ENCODE data around the gene F5.

Gene F5

GRCh38 chr1:169586067-169586394 is 250 bp downstream of the F5 start:
- no peak for DNase-seq

- no peak for DNase-seq
Observed at GRCh38 chr1:169585181-169585580, 1.1 kb downstream of the F5 start.

GRCh38 chr1:169584483-169585144 is 1.7 kb downstream of the F5 start:
- no peak for DNase-seq

DNA sequence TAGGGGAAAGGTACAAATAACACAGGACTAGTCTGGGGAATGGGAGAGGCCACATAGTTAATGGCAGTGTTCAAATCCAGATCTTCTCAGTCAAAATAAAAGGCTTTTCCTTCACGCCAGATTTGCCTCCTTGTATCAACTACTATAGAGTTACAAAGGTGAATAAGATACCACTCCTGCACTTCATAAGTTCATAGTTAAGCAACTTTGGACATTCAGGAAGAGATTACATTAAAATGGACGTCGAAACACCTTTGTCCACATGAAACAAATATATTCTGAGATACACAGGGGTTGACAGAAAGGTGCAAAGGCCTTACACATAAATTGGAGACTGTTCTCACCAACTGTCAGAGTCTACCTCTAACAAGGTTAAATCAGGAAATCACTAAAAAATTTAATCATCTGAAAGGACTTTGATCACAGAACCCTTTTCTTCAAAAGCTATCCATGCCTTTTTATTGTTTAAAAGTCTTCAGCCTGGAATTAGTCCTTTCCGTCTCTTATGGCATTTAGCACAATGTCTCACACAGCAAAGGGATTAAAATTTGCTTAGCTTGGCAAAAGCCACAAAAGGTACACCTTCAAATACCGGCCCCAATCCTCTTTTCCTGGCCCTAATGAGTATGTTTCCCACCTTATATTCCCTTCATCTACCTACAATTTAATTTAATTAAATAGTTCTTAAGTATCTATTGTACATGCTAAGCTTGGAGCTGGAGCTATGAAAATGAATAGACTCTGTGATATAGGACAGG is 8.1 kb downstream of the F5 start:
- DNase-seq: no peak

GRCh38 chr1:169576935-169577331 is 9.3 kb downstream of the F5 start:
- DNase-seq: no peak

DNA sequence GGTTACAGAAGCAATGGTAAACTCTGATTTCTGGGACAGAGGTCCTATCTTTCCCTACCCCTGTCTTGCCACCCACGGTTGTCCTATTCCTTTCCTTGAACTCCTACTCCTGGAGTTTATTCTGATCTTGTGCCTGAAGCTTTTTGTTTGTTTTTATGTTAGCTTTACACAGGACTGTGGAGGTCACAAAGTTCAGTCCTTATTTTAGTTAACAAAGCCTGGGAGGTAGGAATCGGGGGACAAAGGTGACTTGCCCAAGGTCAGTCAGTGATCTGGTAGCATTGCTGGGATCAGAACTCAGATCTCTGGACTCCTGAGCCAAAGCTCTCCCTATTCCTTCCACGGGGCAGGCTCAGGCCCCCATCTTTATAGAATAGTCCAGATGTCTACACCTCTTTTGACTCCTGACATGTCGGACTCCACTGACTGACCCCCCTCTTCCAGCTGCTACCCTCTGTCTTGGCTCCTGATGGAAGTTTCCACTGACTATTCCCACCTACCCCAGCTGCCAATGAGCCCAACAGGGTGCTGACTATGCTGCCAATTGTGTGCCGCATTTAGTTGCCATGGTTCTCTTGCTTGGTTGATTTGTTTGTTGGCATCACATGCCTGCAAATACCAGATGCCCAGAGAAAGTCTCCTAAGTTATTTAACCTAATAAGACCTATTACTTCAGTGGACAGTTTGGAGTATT is 9.9 kb downstream of the F5 start:
- no peak for DNase-seq

DNA sequence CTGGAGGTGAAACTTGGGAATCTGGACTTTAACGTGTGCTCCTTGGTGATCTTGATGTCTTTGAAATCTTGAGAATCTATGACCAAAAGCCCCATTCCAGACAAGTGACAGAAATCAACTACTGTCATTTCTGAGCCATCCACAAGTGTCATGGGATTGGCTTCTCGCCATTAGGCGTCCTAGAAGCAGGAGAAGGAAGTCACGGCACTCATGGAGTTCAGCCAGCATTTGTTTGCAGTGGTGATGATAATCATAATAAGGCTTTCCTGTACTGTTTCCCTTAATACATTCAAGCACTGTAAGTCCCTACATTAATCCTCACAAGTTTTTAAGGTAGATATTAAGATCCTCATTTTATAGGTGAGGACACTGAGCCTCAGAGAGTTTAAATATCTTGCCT is 11.9 kb downstream of the F5 start:
- DNase-seq: no peak

DNA sequence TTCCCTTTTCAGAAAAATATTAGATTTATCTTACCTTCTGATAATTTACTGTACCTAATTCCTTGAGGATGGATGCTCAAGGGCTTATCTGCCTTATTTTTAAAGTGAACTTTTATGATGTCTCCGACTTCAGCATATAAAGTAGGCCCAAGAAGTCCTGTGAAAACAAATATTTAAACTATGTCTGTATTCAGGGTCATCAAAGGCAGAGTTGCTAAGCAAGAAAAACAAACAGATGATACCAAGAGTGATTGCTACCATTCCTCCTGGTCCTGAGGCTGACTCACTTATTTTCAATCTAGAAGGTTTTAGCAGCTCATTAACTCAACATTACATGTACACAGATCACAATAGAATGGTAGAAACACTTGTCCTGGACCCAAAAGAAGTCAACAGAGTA is 14.1 kb downstream of the F5 start:
- no peak for DNase-seq

DNA sequence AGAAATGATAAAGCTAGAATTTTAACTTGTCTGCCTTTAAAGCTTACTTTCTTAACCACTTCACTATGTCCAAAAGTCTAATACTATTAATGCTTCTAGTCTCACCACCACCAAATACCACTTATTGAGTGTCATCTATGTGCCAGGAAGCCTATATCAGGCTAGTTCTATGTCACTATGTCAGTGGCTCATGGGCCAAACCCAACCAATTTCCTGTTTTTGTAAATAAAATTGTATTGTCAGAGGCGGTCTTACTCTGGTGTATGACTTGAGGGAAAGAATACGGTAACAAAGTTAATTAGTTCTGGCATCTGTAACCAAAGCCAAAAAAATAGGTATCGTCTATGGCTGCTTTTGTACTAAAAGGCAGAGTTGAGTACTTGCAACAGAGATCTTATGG is 14.8 kb downstream of the F5 start:
- DNase-seq: no peak

GRCh38 chr1:169570172-169570574 is 16.1 kb downstream of the F5 start:
- DNase-seq: no peak

DNA sequence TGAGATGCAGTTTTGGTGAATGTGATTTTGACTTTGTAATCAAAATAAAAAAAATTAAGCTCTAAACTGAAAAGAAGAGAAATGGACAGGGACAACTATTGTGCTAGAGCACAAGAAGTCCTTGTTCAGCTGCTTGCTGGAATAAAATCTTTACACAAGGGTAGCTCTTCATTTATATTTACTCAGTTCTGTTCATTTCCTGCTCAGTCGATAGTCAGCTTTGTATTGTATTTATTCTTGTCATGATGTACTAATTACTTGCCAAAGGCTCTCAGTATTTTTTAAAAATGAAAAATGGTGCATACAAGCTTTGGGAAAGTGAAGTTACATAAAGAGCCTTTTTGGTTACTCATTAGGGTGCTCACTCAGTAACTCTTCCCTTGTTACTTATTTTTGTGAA is 17.8 kb downstream of the F5 start:
- no peak for DNase-seq

DNA sequence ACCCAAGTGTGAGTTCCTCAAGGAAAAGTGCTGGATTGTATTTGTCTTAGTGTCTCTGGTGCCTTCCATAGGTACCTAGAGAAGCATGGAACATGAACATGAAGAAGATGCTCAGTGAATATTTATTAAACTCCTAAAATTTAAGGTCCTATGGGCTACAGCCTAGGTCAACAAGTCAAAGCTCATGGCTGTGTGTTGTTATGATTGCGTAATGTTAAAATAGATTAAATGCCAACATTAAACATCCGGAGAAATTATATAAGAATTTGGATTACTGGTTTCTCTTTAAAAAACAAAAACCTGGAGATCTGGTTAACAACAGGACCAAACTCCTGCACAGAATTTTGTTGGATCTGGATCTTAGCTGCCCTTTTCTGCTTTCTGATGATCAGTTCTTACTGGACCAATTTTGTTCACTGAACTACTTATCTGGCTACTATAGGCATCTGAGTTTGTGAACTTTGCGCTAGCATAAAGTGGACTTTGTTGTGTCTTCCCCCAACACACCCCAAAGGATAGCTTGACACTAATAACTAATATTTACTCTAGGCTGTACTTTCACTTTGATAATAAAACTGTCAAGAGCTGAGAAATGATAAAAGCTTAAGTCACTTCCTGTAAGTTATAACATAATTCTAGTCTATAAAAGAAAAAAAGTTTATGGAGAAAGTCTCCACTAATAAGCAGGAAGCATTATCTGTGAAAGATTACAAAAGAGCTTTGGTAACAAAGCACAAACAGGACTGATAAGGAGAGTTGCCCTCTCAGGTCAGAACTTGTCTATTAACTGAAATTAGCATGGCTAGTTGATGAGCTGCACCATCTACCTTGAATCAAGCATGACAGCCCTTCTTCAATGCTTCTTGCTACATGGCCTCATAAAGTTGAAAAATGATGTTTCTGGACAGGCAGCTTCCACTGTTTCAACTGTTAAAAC is 20.7 kb downstream of the F5 start:
- no peak for DNase-seq

GRCh38 chr1:169563650-169564049 is 22.6 kb downstream of the F5 start:
- DNase-seq: no peak

DNA sequence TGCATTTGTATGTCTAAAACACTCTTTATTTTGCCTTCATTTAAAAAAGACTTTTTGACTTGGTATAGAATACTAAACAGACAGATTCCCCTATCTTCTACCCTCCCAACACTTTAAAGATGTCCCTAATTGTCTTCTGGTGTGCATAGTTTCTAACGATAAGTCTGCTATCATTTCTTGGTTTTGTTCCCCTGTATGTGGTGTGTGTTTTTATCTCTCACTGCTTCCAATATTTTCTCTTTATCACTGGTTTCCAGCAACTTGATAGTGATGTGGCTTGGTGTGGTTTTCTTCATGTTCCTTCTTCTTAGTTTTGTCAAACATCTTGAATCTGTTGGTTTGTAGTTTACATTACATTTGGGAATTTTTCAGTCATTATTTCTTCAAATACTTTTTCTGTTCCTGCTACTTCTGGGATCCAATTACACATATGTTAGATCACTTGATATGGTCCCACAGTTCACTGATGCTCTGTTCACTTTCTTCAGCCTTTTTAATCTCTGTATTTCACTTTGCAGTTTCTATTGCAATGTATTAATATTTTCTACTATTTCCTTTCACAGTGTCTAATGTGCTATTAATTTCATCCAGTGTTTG is 23.2 kb downstream of the F5 start:
- DNase-seq: no peak

DNA sequence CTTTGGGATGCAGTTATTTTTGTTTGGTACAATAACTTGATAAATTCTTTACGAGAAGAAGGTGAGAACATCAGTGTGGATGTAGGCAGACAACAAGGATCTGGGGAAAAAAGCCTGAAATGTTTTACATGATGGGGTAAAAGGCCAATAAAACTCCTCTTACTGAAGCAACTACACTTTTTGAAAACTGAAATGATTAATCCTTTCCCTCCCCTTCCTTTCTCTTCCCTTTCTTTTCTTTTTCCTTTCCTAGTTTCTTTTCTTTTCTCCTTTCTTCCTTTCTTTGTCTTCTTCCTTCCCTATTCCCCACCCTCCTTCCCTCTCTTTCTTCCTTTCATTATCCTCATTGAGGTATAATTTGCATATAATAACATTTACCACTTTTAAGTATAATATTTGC is 24.6 kb downstream of the F5 start:
- DNase-seq: no peak

DNA sequence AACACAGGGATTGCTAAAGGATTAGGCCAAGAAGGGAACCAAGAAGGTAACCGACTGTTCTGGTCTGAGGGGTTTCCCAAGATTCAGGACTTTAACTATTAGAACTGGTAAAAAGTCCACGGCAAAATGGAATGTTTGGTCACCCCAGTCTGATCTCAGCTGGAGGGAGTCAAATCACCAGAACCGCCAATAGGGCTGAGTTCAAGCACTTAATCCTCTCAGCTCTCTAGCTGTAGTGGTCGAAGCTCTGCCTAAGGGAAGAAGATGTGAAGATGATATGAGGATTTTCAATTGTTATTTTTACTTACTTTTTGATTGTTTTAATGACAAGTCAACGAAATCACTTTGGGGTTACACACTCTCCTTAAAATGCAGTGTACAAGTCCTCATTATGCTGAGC is 29.1 kb downstream of the F5 start:
- no peak for DNase-seq

GRCh38 chr1:169550294-169550693 is 36.0 kb downstream of the F5 start:
- no peak for DNase-seq

DNA sequence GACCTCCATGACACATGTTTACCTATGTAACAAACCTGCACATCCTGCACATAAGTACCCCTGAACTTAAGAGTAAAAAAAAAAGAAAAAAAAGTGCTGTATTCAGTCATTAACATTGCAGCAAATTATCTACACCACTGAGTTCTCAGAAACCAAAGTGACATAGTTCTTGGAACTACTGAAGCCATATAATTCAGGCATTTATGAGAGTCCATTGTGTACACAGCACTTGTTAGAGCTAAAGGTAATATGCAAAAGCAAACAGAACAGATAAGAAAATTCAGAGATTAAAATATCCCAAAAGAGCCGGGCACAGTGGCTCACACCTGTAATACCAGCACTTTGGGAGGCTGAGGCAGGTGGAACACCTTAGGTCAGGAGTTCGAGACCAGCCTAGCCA is 38.0 kb downstream of the F5 start:
- no peak for DNase-seq

DNA sequence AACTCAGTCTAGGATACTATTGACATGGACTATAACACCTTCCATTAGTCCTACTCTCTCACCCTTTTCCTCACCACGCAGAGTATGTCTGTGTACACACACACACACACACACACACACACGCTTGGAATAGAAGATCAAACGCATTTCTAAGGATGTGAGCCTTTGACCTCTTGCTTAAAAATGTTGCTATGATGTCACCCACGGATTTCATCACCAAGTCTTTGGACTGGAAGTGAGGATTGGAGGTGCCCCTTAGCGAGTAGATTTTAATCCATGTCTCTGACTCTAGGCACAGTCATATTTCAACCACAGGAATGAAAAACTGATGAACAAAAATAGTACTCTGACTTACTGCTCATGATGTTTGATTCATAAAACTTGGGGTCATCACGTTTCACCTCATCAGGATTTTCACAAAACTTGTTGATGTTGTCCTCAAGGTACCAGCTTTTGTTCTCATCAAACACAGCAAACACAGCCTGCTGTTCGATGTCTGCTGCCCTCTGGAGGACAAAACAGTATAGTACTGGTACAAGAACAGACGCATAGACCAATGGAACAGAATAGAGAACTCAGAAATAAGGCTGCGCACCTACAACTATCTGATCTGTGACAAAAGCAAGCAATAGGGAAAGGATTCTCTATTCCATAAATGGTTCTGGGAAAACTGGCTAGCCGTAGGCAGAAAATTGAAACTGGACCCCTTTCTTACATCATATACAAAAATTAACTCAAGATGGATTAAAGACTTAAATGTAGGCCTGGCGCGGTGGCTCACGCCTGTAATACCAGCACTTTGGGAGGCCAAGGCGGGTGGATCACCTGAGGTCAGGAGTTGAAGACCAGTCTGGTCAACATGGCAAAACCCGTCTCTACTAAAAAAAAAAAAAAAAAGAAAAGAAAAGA is 39.9 kb downstream of the F5 start:
- no peak for DNase-seq

DNA sequence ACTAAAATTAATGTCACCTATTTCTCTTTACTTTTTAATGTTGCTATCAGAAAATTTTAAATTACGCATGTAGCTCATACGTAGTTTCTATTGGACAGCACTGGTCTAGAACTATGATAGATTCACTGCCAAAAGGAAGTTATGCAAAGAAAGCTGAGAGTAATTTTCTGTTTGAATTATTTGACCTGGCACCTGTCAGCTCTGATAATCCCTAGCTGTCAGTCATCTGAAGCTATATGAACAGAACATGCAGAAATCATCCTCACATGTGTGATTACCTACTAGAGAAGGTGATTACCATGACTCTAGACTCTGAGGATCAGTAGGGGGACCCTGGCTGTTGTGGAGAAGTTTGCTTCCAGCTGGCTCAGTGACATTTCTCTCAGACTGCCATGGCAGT is 40.8 kb downstream of the F5 start:
- DNase-seq: no peak

DNA sequence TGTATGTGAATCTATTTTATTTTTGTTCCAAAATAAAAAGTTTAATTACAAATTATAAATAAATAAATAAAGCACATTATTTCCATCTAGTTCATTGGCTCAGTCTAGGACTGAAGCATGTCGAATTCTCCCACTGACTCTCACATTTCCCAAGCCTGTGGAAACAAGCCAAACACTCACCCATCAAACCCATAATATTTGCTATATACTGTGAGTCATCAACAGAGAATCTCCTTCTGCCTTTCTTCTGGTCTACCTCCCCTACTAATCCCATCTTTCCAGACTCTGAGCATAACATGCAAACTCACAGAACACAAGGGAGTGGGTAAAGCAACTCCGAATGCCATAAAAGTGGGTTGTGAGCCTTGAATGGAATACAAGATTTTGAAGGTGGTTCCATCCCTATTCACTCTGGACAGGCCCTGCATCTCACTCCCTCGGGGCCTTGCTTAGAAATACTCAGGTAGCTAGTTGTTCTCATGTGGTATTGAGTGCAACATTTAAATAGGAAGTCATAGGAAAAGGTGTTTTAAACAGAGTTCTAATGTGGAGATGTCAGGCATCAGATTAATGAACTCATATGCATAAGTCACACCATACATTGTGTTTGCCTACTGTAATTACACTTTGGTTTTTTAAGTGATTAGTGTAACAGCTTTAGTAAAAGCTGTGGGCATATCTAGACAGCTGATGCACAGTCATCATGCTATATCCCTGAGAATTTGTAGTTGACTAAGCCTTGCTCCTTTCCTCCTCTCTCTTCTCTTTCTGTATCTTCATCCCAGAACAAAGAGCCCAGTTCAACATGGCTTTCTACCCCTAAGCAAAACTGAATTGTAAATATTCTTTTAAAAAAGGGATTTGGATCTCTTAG is 47.0 kb downstream of the F5 start:
- no peak for DNase-seq
